GM12891 (cell line): ENCODE data around the gene GABBR1.

ENCODE experiments used
- POLR2A ChIP-seq: IDR thresholded peaks from 2 replicates; pipeline ENCODE4 v1.6.1; 2011; ENCODE audit warnings: low read depth, low read length, control low read depth
- POLR2AphosphoS5 ChIP-seq: IDR thresholded peaks from 2 replicates; pipeline ENCODE4 v1.6.1; 2011; ENCODE audit warnings: low read depth, low read length, control low read depth
- SPI1 ChIP-seq: IDR thresholded peaks from 2 replicates; pipeline ENCODE4 v1.6.1; 2011; ENCODE audit warnings: low read depth, low read length, control low read depth
- TAF1 ChIP-seq: IDR thresholded peaks from 2 replicates; pipeline ENCODE4 v1.6.1; 2011; ENCODE audit warnings: low read depth, low read length, control low read depth

- TF ChIP-seq POLR2A (no peak), POLR2AphosphoS5 (no peak), TAF1 (no peak), SPI1 (no peak)
Observed at GRCh38 chr6:29655658-29656057, 22.7 kb upstream of the GABBR1 start.
